NCI-H1436 (cell line): ENCODE data around the gene RNASE12.
"Not testable (repeated sequence)": the region's sequence is repeated elsewhere in the genome, so short reads cannot be mapped to it uniquely, and the experiment has no call there.

Source experiments
- DNase-seq: peaks from one replicate; lab custom pipeline; 2025; lab: John Stamatoyannopoulos, UW

RNASE12 gene, protein sequence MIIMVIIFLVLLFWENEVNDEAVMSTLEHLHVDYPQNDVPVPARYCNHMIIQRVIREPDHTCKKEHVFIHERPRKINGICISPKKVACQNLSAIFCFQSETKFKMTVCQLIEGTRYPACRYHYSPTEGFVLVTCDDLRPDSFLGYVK

GRCh38 chr14:20591235-20591634, at the start of gene RNASE12:
Gene RNASE12 (minus strand): TSS chr14:20591376. CDS start chr14:20590723, 653 bp downstream.
- DNase-seq, result no peak

DNA sequence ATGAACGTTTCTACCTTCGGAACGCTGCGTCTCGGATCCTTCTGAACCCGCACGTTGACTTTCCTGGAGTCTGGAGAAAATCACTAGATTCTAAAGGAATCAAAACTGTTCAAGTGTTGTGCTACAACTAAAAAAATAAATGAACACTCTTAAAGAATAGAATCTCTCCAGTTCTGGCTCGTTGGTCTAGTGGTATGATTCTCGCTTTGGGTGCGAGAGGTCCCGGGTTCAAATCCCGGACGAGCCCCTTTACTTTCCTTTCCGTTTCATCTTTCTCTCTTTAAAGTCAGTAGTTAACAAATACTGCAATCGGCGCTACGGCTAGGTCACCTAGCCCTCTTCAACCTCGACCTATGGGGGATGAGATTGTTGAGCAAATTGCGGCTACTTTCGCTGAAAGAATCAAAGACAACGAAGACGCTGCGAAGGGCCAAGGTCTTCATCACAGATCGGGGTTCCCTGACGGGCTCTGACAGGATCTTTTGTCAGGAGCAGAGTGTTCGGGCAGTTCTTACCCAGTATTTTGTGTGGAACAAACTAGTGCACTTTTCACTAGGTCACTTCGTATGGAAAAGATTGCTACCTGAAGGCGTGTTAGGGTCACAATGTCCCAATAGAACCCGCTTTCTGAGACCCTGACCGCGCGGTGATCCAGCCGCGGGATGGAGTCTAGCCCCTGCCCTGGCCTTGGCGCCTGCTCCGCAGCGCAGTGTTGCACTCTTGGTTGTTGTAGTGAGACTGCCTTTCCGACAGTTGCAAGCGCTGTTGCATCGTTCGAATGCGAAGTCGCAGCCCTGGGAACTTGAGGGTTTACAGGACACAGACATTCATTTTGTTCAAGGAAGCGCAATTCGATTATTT, 41.9 kb upstream of the RNASE12 start:
- no peak for DNase-seq

- no peak for DNase-seq
These were observed 41.3 kb upstream of the RNASE12 start for GRCh38 chr14:20632448-20632830.

- DNase-seq, result no peak
These were observed 40.8 kb upstream of the RNASE12 start for GRCh38 chr14:20631880-20632389.

GRCh38 chr14:20631023-20631879, 40.1 kb upstream of the RNASE12 start:
- DNase-seq, result no peak

- DNase-seq, result no peak
These were observed 39.3 kb upstream of the RNASE12 start for GRCh38 chr14:20630340-20631022.

DNA sequence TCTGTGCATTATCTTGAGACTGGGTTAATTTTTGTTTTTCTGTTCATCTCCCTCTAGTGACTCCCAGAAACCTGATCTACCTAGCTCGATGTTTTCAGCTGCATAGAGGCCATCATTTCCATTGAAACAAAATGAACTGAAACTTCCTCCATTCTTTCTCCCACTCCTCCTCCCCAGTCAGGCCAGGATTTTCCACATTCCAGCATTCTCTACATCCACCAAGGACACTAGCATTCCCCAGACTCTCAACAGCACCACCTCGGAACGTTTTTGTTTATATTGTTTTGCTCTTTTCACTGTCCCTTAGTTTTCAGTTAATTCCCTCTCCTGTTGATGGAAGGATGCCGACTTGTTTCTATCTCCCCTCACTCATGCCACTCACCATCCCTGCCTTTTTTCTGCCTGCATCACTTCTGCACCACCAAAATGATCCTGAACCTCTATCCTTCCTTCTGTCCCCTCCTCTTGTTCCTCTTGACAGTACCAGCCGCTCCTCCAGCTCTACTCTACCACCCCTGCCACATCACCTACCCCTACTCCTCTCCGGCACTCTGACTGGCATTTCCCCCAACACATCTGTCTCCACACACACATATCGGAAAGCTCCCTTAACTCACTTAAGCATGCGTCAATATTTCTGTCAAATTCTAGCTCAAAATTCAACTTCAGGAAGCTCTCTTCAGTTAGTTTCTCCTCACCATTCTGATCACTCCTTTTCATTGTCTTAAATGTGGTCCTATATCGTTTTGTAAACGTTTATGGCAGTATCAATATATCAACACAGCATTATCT, 37.1 kb upstream of the RNASE12 start:
- no peak for DNase-seq

DNA sequence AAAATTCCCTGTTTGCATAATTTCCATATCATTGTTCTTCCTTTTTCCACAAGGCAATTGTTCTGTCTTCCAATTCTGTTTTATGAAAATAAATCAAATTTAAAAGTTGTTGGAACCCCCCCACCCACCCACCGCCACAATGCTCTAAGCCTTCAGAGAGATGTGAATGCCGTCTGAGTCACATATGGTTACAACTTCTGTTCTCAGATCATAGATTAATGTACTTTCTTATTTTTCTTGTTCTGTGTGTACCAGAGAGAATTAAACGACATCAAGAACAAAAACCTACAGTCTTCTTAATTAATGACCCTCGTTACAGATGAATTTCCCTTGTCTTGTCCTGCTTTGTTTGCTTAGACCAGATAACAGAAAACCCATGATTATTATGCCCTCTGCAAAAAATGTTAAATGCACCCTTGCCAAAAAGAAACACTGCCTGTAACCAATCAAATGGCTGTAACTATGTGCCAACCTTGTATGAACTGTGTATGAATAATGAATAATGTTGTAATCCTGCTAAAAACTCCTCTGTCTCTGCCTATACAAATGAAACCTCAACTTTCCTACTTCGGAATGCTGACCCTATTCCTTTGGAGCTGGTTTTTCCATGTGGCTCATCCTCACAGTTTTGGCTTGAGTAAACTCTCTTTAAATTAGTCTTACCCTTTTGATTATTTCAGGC, 36.3 kb upstream of the RNASE12 start:
- no peak for DNase-seq

- no peak for DNase-seq
These were observed 35.1 kb upstream of the RNASE12 start for GRCh38 chr14:20626274-20626673.

DNA sequence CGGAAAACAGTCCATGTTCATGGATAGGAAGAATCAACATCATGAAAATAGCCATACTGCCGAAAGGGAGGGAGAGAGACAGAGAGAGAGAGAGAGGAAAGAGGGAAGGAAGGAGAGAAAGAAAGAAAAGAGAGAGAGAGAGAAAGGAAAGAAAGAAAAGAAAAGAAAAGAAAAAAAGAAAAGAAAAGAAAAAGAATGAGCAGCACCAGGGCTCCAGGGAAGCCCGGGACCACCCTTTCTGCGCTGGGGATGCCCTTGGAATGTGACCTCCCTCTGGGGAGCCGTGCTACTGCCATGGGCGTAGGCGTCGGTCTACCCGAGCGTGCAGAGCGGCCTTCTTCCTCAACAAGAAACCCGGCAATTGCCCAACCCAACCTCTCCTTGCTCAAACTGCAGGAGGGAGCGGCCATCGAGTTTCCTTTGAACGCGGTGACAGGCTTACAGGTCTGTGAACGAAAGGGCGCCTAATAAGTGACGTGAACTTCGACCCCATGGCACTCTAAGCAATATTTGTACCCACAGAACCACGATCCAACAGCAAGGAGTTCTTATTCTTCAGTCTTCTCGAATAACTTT, 33.4 kb upstream of the RNASE12 start:
- no peak for DNase-seq

GRCh38 chr14:20623798-20624197, 32.6 kb upstream of the RNASE12 start:
- no peak for DNase-seq

- DNase-seq, result no peak
These were observed 31.7 kb upstream of the RNASE12 start for GRCh38 chr14:20622816-20623291.

- DNase-seq, result no peak
These were observed 29.8 kb upstream of the RNASE12 start for GRCh38 chr14:20620798-20621478.

DNA sequence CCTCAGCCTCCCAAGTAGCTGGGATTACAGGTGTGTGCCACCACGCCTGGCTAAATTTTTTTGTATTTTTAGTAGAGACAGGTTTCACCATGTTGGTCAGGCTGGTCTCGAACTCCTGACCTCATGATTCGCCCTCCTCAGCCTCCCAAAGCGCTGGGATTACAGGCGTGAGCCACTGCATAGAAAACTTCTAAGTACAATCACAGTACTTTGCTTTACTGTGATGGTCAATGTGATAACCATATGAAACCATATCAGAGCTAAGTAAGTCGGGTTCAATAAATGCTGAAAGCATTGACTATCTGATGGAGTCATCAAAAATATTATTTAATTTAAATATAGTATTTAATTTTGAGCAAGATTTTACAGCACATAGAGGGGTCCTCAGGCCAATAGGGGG, 28.5 kb upstream of the RNASE12 start:
- DNase-seq, result not testable (repeated sequence)

GRCh38 chr14:20618271-20618749, 27.1 kb upstream of the RNASE12 start:
- no peak for DNase-seq

GRCh38 chr14:20617138-20618003, 26.2 kb upstream of the RNASE12 start:
- DNase-seq, result no peak

- no peak for DNase-seq
These were observed 24.8 kb upstream of the RNASE12 start for GRCh38 chr14:20615996-20616395.
